IMR-90 (cell line): ENCODE results near the gene ATG12. TPM values are rescaled to one million over a fixed set of nuclear protein-coding genes. Genes with fewer than 3 reads are reported as not detected.

ENCODE experiments used
- ATAC-seq: fragments of 200-7000 bp; cut with Tn5 transposase; 2 replicates; pipeline ENCODE4 v1.9.1; 2020; ENCODE audit warnings: low read depth, mild to moderate bottlenecking, moderate library complexity
- BruUV-seq: library from RNA; stranded (reverse); fragments of 400-500 nt; replicated peaks from 2 replicates; lab custom pipeline; 2021; lab: Mats Ljungman, UMichigan
- CTCF ChIA-PET: fragments of 300-600 bp; formaldehyde crosslinking; extraction: SDS; loops from one replicate; lab custom pipeline; 2021; ENCODE audit warnings: antibody characterized with exemption; lab: Yijun Ruan, JAX
- POLR2A ChIA-PET: fragments of 300-600 bp; sonication (Branson Sonifier 250); formaldehyde crosslinking; loops from one replicate; lab custom pipeline; 2022; ENCODE audit warnings: antibody characterized with exemption; ENCODE audit not compliant: unreplicated experiment; lab: Charles Lee
- DNase-seq: peaks from one replicate; pipeline ENCODE4 v3.0.0; 2013
- H2AFZ ChIP-seq: replicated peaks from 2 replicates; pipeline ENCODE3; 2013; ENCODE audit warnings: low read length, mild to moderate bottlenecking; ENCODE audit not compliant: poor library complexity
- H2AK5ac ChIP-seq: 2 replicates; pipeline ENCODE4 v1.6.1; 2013; ENCODE audit warnings: low read depth, low read length, inconsistent platforms
- H2AK9ac ChIP-seq: replicated peaks from 2 replicates; pipeline ENCODE3; 2013; ENCODE audit warnings: mild to moderate bottlenecking, low read depth, low read length, moderate library complexity; ENCODE audit not compliant: poor library complexity
- H2BK120ac ChIP-seq: 2 replicates; pipeline ENCODE4 v1.6.1; 2013; ENCODE audit warnings: low read depth, low read length, inconsistent platforms
- H2BK15ac ChIP-seq: 3 replicates; pipeline ENCODE4 v1.6.1; 2013; ENCODE audit warnings: low read depth, low read length, inconsistent platforms
- H2BK20ac ChIP-seq: 2 replicates; pipeline ENCODE4 v1.6.1; 2013; ENCODE audit warnings: low read depth, mild to moderate bottlenecking, inconsistent platforms, low read length, moderate library complexity
- H2BK5ac ChIP-seq: 2 replicates; pipeline ENCODE4 v1.6.1; 2013; ENCODE audit warnings: mild to moderate bottlenecking, low read depth, low read length, inconsistent platforms; ENCODE audit not compliant: poor library complexity, severe bottlenecking
- H3K14ac ChIP-seq: replicated peaks from 2 replicates; pipeline ENCODE4 v1.6.1; 2013; ENCODE audit warnings: low read depth, low read length, inconsistent platforms
- H3K18ac ChIP-seq: 2 replicates; pipeline ENCODE4 v1.6.1; 2013; ENCODE audit warnings: low read depth, low read length, control low read depth
- H3K23ac ChIP-seq: 2 replicates; pipeline ENCODE4 v1.6.1; 2013; ENCODE audit warnings: low read depth, low read length, inconsistent platforms
- H3K27ac ChIP-seq: 2 replicates; pipeline ENCODE4 v1.5.1; 2013; ENCODE audit warnings: mild to moderate bottlenecking, control low read depth, low read length; ENCODE audit not compliant: insufficient read depth
- H3K27me3 ChIP-seq: 2 replicates; pipeline ENCODE4 v1.6.1; 2013; ENCODE audit warnings: low read length; ENCODE audit not compliant: control insufficient read depth, insufficient read depth
- H3K36me3 ChIP-seq: 2 replicates; pipeline ENCODE4 v1.6.1; 2013; ENCODE audit warnings: low read length, mixed read lengths; ENCODE audit not compliant: control insufficient read depth, insufficient read depth
- H3K4ac ChIP-seq: 2 replicates; pipeline ENCODE4 v1.6.1; 2013; ENCODE audit warnings: low read depth, low read length, inconsistent platforms
- H3K4me1 ChIP-seq: 2 replicates; pipeline ENCODE4 v1.6.1; 2013; ENCODE audit warnings: low read length, mixed read lengths; ENCODE audit not compliant: control insufficient read depth, insufficient read depth
- H3K4me2 ChIP-seq: 2 replicates; pipeline ENCODE4 v1.6.1; 2013; ENCODE audit warnings: low read depth, mild to moderate bottlenecking, control low read depth, low read length, moderate library complexity
- H3K4me3 ChIP-seq: 2 replicates; pipeline ENCODE4 v1.5.1; 2013; ENCODE audit warnings: low read depth, mild to moderate bottlenecking, control low read depth, low read length, moderate library complexity; ENCODE audit not compliant: insufficient read depth
- H3K56ac ChIP-seq: 2 replicates; pipeline ENCODE4 v1.6.1; 2013; ENCODE audit warnings: low read length, inconsistent platforms; ENCODE audit not compliant: insufficient read depth; ENCODE audit errors: extremely low read depth
- H3K79me1 ChIP-seq, 2 experiments: 2 replicates each; pipeline ENCODE4 v1.6.1; 2013; ENCODE audit warnings: low read length in 2 of 2, inconsistent platforms in 1 of 2, low read depth in 1 of 2
- H3K9ac ChIP-seq: 2 replicates; pipeline ENCODE4 v1.6.1; 2013; ENCODE audit warnings: low read depth, low read length, control low read depth
- H3K9me1 ChIP-seq: 2 replicates; pipeline ENCODE4 v1.6.1; 2013; ENCODE audit warnings: low read length, inconsistent platforms; ENCODE audit not compliant: insufficient read depth
- H3K9me3 ChIP-seq: 2 replicates; pipeline ENCODE4 v1.6.1; 2013; ENCODE audit warnings: low read length; ENCODE audit not compliant: control insufficient read depth, insufficient read depth
- H4K20me1 ChIP-seq: 2 replicates; pipeline ENCODE4 v1.6.1; 2013; ENCODE audit warnings: low read length, inconsistent platforms; ENCODE audit not compliant: insufficient read depth
- H4K5ac ChIP-seq: 2 replicates; pipeline ENCODE4 v1.6.1; 2013; ENCODE audit warnings: mild to moderate bottlenecking, low read depth, low read length, control low read depth
- H4K8ac ChIP-seq, 2 experiments: 2 replicates each; pipeline ENCODE4 v1.6.1; 2013; ENCODE audit warnings: low read depth in 2 of 2, low read length in 2 of 2, control low read depth in 1 of 2, inconsistent platforms in 1 of 2
- H4K91ac ChIP-seq: 2 replicates; pipeline ENCODE4 v1.6.1; 2013; ENCODE audit warnings: low read depth, low read length, inconsistent platforms; ENCODE audit not compliant: insufficient read depth
- BHLHE40 ChIP-seq: fragments of 150-350 bp; IDR thresholded peaks from 2 replicates; pipeline ENCODE4 v1.6.1; 2016; ENCODE audit warnings: mild to moderate bottlenecking, low read depth, low read length
- CEBPB ChIP-seq: IDR thresholded peaks from 2 replicates; pipeline ENCODE4 v1.6.1; 2012; ENCODE audit warnings: low read depth, low read length, improper control_type of control experiment
- CHD1 ChIP-seq: IDR thresholded peaks from 2 replicates; pipeline ENCODE4 v1.6.1; 2012; ENCODE audit warnings: low read depth, low read length, improper control_type of control experiment
- MAFK ChIP-seq: IDR thresholded peaks from 2 replicates; pipeline ENCODE4 v1.6.1; 2012; ENCODE audit warnings: low read depth, low read length, improper control_type of control experiment
- MAZ ChIP-seq: IDR thresholded peaks from 2 replicates; pipeline ENCODE4 v1.6.1; 2012; ENCODE audit warnings: low read depth, mild to moderate bottlenecking, low read length, improper control_type of control experiment, moderate library complexity, borderline replicate concordance
- MXI1 ChIP-seq: IDR thresholded peaks from 2 replicates; pipeline ENCODE4 v1.6.1; 2012; ENCODE audit warnings: low read depth, mild to moderate bottlenecking, low read length, moderate library complexity, borderline replicate concordance
- NFE2L2 ChIP-seq: fragments of 150-350 bp; IDR thresholded peaks from 2 replicates; pipeline ENCODE4 v1.6.1; 2016; ENCODE audit warnings: low read depth, mild to moderate bottlenecking, low read length
- POLR2A ChIP-seq: IDR thresholded peaks from 2 replicates; pipeline ENCODE4 v1.6.1; 2012; ENCODE audit warnings: mild to moderate bottlenecking, low read depth, low read length
- RAD21 ChIP-seq: IDR thresholded peaks from 2 replicates; pipeline ENCODE4 v1.6.1; 2012; ENCODE audit warnings: low read length, improper control_type of control experiment
- RFX5 ChIP-seq: IDR thresholded peaks from 2 replicates; pipeline ENCODE4 v1.8.0; 2012; ENCODE audit warnings: low read depth, mild to moderate bottlenecking, low read length, moderate library complexity
- SMC3 ChIP-seq: fragments of 150-350 bp; IDR thresholded peaks from 2 replicates; pipeline ENCODE4 v1.6.1; 2016; ENCODE audit warnings: low read depth, mild to moderate bottlenecking, antibody characterized with exemption, low read length, moderate library complexity
- dilution Hi-C: fragments of 300-500 bp; cut with HindIII; formaldehyde crosslinking; loops from one replicate; pipeline ENCODE4 v1.14.3; 2018; ENCODE audit warnings: low sequenced_read_pairs; ENCODE audit not compliant: unreplicated experiment
- in situ Hi-C: fragments of 300-500 bp; cut with MboI; formaldehyde crosslinking; loops from 3 replicates; pipeline ENCODE4 v1.14.3; 2019; ENCODE audit warnings: low sequenced_read_pairs, inconsistent platforms, mixed read lengths
- intact Hi-C: fragments of 100-400 bp; cut with micrococcal nuclease; formaldehyde crosslinking; loops from 2 replicates; pipeline ENCODE4 v1.10.0; 2022
- polyA plus RNA-seq, 3 experiments: library from polyadenylated mRNA; depleted of rRNA; stranded (reverse); fragments of >200 nt; gene quantifications; 2 replicates each; pipeline ENCODE4 v1.2.3, GENCODE V29; 2012; ENCODE audit warnings: low replicate concordance in 1 of 3
- total RNA-seq: library from RNA; depleted of rRNA; stranded (reverse); fragments of >200 nt; gene quantifications from 2 replicates; pipeline ENCODE4 v1.2.3, GENCODE V29; 2012
- TF ChIP-seq, protein P1 (sequence below): fragments of 150-350 bp; IDR thresholded peaks from 2 replicates; pipeline ENCODE4 v1.6.1; 2016; ENCODE audit warnings: low read depth, mild to moderate bottlenecking, low read length, moderate library complexity, borderline replicate concordance
- TF ChIP-seq, protein P2 (sequence below): conservative IDR thresholded peaks from 2 replicates; pipeline ENCODE4 v1.5.1; 2012; ENCODE audit warnings: mild to moderate bottlenecking, low read depth, low read length, improper control_type of control experiment
- TF ChIP-seq, protein P3 (sequence below): fragments of 150-350 bp; IDR thresholded peaks from 2 replicates; pipeline ENCODE4 v1.6.1; 2017; ENCODE audit warnings: mild to moderate bottlenecking, antibody characterized with exemption, low read length, low read depth

ATG12 gene
- total and polyA plus RNA-seq, 2 of the 4 experiments (the other 2 are of a cell fraction), result 68.0 to 95.7 TPM

DNA sequence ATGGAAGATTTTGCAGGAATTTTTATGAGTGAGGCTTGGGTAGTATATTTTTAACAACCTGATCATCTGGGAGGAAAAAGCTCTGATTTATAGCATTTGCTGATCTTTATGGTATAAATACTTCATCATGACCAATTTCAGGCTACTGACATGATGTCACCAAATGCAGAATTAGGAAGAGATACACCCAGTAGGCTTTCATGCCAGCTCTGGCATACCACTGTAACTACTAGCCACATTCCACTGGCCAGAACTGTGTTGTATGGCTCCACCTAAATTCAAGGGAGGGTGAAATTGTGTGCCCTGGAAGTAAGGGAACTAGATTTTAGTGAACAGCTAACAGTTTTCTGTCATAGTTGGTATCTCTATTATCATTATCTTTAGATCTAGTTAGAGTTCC, 18.0 kb upstream of the ATG12 start:
- H3K4me1 ChIP-seq, result peaks cover 9% of the 10 kb centered on the region
- CTCF ChIA-PET, result no interaction called here
- no peak overlapping the region for H4K91ac ChIP-seq
- H3K27ac ChIP-seq, result no peak overlapping the region
- no peak overlapping the region for H2BK120ac ChIP-seq
- H2AK9ac ChIP-seq, result no peak overlapping the region
- TF ChIP-seq RAD21, result no peak
- TF ChIP-seq, protein P1, sequence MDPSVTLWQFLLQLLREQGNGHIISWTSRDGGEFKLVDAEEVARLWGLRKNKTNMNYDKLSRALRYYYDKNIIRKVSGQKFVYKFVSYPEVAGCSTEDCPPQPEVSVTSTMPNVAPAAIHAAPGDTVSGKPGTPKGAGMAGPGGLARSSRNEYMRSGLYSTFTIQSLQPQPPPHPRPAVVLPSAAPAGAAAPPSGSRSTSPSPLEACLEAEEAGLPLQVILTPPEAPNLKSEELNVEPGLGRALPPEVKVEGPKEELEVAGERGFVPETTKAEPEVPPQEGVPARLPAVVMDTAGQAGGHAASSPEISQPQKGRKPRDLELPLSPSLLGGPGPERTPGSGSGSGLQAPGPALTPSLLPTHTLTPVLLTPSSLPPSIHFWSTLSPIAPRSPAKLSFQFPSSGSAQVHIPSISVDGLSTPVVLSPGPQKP, result no peak
- no peak for TF ChIP-seq MAFK
- TF ChIP-seq BHLHE40, result no peak
- TF ChIP-seq, protein P2, sequence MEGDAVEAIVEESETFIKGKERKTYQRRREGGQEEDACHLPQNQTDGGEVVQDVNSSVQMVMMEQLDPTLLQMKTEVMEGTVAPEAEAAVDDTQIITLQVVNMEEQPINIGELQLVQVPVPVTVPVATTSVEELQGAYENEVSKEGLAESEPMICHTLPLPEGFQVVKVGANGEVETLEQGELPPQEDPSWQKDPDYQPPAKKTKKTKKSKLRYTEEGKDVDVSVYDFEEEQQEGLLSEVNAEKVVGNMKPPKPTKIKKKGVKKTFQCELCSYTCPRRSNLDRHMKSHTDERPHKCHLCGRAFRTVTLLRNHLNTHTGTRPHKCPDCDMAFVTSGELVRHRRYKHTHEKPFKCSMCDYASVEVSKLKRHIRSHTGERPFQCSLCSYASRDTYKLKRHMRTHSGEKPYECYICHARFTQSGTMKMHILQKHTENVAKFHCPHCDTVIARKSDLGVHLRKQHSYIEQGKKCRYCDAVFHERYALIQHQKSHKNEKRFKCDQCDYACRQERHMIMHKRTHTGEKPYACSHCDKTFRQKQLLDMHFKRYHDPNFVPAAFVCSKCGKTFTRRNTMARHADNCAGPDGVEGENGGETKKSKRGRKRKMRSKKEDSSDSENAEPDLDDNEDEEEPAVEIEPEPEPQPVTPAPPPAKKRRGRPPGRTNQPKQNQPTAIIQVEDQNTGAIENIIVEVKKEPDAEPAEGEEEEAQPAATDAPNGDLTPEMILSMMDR, result no peak
- TF ChIP-seq CHD1, result no peak
- TF ChIP-seq RFX5, result no peak
- TF ChIP-seq MAZ, result no peak
- no peak for TF ChIP-seq SMC3
- no peak for TF ChIP-seq NFE2L2
- TF ChIP-seq MXI1, result no peak
- TF ChIP-seq CEBPB, result no peak
- TF ChIP-seq, protein P3, sequence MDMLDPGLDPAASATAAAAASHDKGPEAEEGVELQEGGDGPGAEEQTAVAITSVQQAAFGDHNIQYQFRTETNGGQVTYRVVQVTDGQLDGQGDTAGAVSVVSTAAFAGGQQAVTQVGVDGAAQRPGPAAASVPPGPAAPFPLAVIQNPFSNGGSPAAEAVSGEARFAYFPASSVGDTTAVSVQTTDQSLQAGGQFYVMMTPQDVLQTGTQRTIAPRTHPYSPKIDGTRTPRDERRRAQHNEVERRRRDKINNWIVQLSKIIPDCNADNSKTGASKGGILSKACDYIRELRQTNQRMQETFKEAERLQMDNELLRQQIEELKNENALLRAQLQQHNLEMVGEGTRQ, result no peak
- TF ChIP-seq POLR2A, result no peak
- no peaks in the 10 kb centered on the region for H3K36me3 ChIP-seq
- BruUV-seq, result no TSS peak
- intact Hi-C loops (no loop called here), dilution Hi-C loops (no loop called here), in situ Hi-C loops (no loop called here)
- H3K4me3 ChIP-seq, result no peak overlapping the region
- no peak overlapping the region for H2BK20ac ChIP-seq
- no peak overlapping the region for H2BK15ac ChIP-seq
- peaks cover 42% of the 10 kb centered on the region for H4K20me1 ChIP-seq
- H3K4ac ChIP-seq, result no peak overlapping the region
- no peak overlapping the region for H3K56ac ChIP-seq
- no peak overlapping the region for H2AK5ac ChIP-seq
- no peaks in the 10 kb centered on the region for H3K27me3 ChIP-seq
- H4K8ac ChIP-seq, result no peak overlapping the region
- POLR2A ChIA-PET, result no interaction called here
- no peak overlapping the region for H3K18ac ChIP-seq
- ATAC-seq, result peak; percentile 24; the same call in 1 of the 2 replicates
- H3K23ac ChIP-seq, result no peak overlapping the region
- H3K79me1 ChIP-seq, result peaks cover 29 to 58% of the 10 kb centered on the region in 2 experiments
- no peak overlapping the region for H2BK5ac ChIP-seq
- H2AFZ ChIP-seq, result no peak overlapping the region
- no peak overlapping the region for H4K5ac ChIP-seq
- no peak overlapping the region for H3K14ac ChIP-seq
- H3K9me3 ChIP-seq, result no peaks in the 10 kb centered on the region
- no peak for DNase-seq
- H3K9ac ChIP-seq, result no peak overlapping the region
- no peaks in the 10 kb centered on the region; the same call in 1 of the 2 replicates for H3K9me1 ChIP-seq
- no peak overlapping the region for H3K4me2 ChIP-seq
